Measurements from ENCODE around the gene YPEL5. TPM values are rescaled to one million over a fixed set of nuclear protein-coding genes. Genes with fewer than 3 reads are reported as not detected.
A peak's percentile ranks its signal among the peaks of the same experiment; 100 is the strongest.

The YPEL5 gene
- polyA plus RNA-seq, 3 donors = 231 to 254 (median 235) TPM

DNA sequence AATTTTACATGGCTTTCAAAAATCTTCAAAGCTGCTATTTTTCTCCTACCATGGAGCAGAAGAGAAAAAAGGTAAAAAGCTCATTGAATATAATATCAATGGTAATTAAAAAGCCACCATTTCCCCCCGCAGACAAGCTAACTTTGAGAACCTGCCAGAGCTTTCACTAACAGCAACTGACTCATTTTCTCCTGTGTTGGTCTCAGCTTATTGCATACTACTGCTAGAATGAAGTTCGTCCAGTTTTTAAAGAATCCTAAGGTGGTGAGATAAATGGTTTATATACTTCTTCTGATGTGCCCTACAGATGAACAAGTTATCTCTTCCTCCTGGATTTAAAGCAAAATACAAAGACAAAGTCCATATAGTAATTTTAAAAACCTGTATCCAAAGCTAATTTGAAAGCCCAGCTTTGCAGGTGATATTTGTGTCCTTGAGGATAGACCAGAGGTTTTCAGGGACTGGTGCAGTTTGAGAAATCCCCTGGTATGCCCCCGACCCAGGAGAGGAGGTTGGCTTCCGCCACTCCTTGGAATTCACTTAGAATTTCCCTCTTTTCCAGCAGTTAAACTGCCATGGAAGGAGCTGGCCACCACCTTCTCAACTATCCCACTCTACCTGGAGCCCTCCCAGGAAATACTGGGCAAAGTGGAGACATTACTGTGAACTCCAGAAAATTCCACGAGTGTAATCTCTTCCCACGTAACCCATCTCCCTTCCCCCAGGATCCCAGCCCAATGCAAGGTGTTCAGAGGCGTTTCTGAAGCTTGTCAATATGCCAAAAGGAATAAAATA, 17.5 kb downstream of the YPEL5 start:
- no peak for TF ChIP-seq CTCF (IDR thresholded peaks at IDR 0.05)
- Mint-ChIP-seq H3K4me1 (peaks cover 5% of the 10 kb centered on the region), H3K36me3 (peaks cover 34 to 38% of the 10 kb centered on the region in 2 donors), H3K27me3 (ENCODE audit: low read depth in 3 of 3) (no peaks in the 10 kb centered on the region), H3K27ac (peak overlapping the region in 2 of 7 donors; percentile 62 to 84), H3K9me3 (no peaks in the 10 kb centered on the region), H3K4me3 (no peak overlapping the region)
- Histone ChIP-seq H3K9ac (ENCODE audit: insufficient read depth, low read length, poor library complexity, severe bottlenecking) (no peak overlapping the region), H3K4me2 (replicated peaks; ENCODE audit: extremely low read depth, low read length, poor library complexity, severe bottlenecking) (no peak overlapping the region), H3K9me3 (replicated peaks in 1 of 2; ENCODE audit: control insufficient read depth in 1 of 2, insufficient read depth in 1 of 2, low read length in 2 of 2) (no peaks in the 10 kb centered on the region), H3K4me1 (ENCODE audit: control insufficient read depth in 1 of 2, insufficient read depth in 2 of 2, low read length in 2 of 2) (no peaks in the 10 kb centered on the region), H4K20me1 (ENCODE audit: insufficient read depth, low read length) (peaks cover 45% of the 10 kb centered on the region), H3K36me3 (replicated peaks in 1 of 2; ENCODE audit: control insufficient read depth in 1 of 2, insufficient read depth in 2 of 2, low read length in 2 of 2) (peaks cover 25 to 33% of the 10 kb centered on the region in 2 donors), H3K4me3 (replicated peaks in 1 of 3; ENCODE audit: low read depth in 2 of 3, low read length in 3 of 3) (no peak overlapping the region), H2AFZ (ENCODE audit: insufficient read depth, low read depth, low read length, poor library complexity, severe bottlenecking) (no peak overlapping the region), H3K27ac (ENCODE audit: low read depth in 1 of 2, low read length in 2 of 2) (no peak overlapping the region), H3K79me2 (ENCODE audit: insufficient read depth, low read length) (no peaks in the 10 kb centered on the region), H3K27me3 (ENCODE audit: control insufficient read depth in 2 of 2, insufficient read depth in 2 of 2, low read length in 2 of 2) (no peaks in the 10 kb centered on the region)
- DNase-seq = no peak
- intact Hi-C loops (cut with micrococcal nuclease) = no loop called here
- 17% methylated on average over 1 of the region's 7 CpGs for WGBS (ENCODE audit: insufficient coverage)

- Histone ChIP-seq H3K4me2 (replicated peaks; ENCODE audit: extremely low read depth, low read length, poor library complexity, severe bottlenecking) (no peak overlapping the region), H3K4me3 (replicated peaks in 1 of 3; ENCODE audit: low read depth in 2 of 3, low read length in 3 of 3) (no peak overlapping the region), H3K9me3 (replicated peaks in 1 of 2; ENCODE audit: control insufficient read depth in 1 of 2, insufficient read depth in 1 of 2, low read length in 2 of 2) (no peaks in the 10 kb centered on the region), H3K27ac (ENCODE audit: low read depth in 1 of 2, low read length in 2 of 2) (no peak overlapping the region), H4K20me1 (ENCODE audit: insufficient read depth, low read length) (peaks cover 37% of the 10 kb centered on the region), H2AFZ (ENCODE audit: insufficient read depth, low read depth, low read length, poor library complexity, severe bottlenecking) (no peak overlapping the region), H3K9ac (ENCODE audit: insufficient read depth, low read length, poor library complexity, severe bottlenecking) (no peak overlapping the region), H3K36me3 (replicated peaks in 1 of 2; ENCODE audit: control insufficient read depth in 1 of 2, insufficient read depth in 2 of 2, low read length in 2 of 2) (peaks cover 17 to 25% of the 10 kb centered on the region in 2 donors), H3K4me1 (ENCODE audit: control insufficient read depth in 1 of 2, insufficient read depth in 2 of 2, low read length in 2 of 2) (no peaks in the 10 kb centered on the region), H3K27me3 (ENCODE audit: control insufficient read depth in 2 of 2, insufficient read depth in 2 of 2, low read length in 2 of 2) (no peaks in the 10 kb centered on the region), H3K79me2 (ENCODE audit: insufficient read depth, low read length) (no peaks in the 10 kb centered on the region)
- Mint-ChIP-seq H3K9me3 (no peaks in the 10 kb centered on the region), H3K36me3 (peaks cover 27 to 31% of the 10 kb centered on the region in 2 donors), H3K4me1 (peaks cover 5% of the 10 kb centered on the region), H3K4me3 (no peak overlapping the region), H3K27ac (no peak overlapping the region), H3K27me3 (ENCODE audit: low read depth in 3 of 3) (peaks cover 0 to 2% (median 0%) of the 10 kb centered on the region in 3 donors)
- peak; percentile 94 for TF ChIP-seq CTCF (IDR thresholded peaks at IDR 0.05)
- DNase-seq = peak; percentile 80 to 86 (median 86)
- intact Hi-C loops (cut with micrococcal nuclease) = loop anchor here (5.0 kb wide), 1 partner anchor 542 kb away; no protein-coding TSS in a partner anchor
- 0% methylated on average over 3 of the region's 7 CpGs for WGBS (ENCODE audit: insufficient coverage)
Measured at GRCh38 chr2:30165050-30165520, 18.3 kb downstream of the YPEL5 start.

Data from CD14-positive monocyte (primary cell).